Measurements from ENCODE around the gene LPP. TPM values are rescaled to one million over a fixed set of nuclear protein-coding genes. Genes with fewer than 3 reads are reported as not detected.

LPP gene
- total and polyA plus RNA-seq, 4 donors, result 11.1 to 219 (median 66.5) TPM

DNA sequence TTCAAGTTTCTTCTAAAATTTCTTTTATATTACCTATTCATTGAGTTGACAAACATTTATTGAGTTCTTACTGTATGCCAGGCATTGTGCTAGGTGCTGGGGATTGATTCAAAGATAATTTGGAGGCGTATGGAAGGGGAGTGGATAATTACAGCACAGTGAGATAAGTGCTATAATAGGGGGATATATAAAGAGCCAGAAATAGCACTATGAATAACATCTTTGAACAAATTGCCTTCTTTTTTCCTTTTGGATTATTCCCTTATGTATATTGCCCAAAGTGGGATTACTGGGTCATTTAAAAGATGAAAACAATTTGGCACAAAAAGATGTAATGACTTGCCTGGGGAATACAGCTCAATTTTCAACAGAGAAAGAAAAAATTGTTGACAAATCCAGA lies 64.6 kb downstream of the LPP start:
- no peak for DNase-seq
- Histone ChIP-seq H3K27me3 (ENCODE audit: control insufficient read depth in 3 of 3, insufficient read depth in 3 of 3, low read length in 2 of 3) (no peaks in the 10 kb centered on the region), H3K4me1 (ENCODE audit: control insufficient read depth in 5 of 5, insufficient read depth in 5 of 5, low read length in 5 of 5) (peaks cover 0 to 40% (median 10%) of the 10 kb centered on the region in 5 donors), H3K9me3 (ENCODE audit: control insufficient read depth in 4 of 4, insufficient read depth in 3 of 4, low read length in 3 of 4) (no peaks in the 10 kb centered on the region), H3K9ac (ENCODE audit: insufficient read depth in 1 of 2, low read length in 2 of 2) (no peak overlapping the region), H3K4me3 (no peak overlapping the region), H3K27ac (ENCODE audit: low read depth in 1 of 2, low read length in 1 of 2) (peak overlapping the region in 1 of 2 donors; percentile 97), H3K36me3 (ENCODE audit: control insufficient read depth in 4 of 4, insufficient read depth in 4 of 4, low read length in 4 of 4) (no peaks in the 10 kb centered on the region)
- TF ChIP-seq, protein P1, sequence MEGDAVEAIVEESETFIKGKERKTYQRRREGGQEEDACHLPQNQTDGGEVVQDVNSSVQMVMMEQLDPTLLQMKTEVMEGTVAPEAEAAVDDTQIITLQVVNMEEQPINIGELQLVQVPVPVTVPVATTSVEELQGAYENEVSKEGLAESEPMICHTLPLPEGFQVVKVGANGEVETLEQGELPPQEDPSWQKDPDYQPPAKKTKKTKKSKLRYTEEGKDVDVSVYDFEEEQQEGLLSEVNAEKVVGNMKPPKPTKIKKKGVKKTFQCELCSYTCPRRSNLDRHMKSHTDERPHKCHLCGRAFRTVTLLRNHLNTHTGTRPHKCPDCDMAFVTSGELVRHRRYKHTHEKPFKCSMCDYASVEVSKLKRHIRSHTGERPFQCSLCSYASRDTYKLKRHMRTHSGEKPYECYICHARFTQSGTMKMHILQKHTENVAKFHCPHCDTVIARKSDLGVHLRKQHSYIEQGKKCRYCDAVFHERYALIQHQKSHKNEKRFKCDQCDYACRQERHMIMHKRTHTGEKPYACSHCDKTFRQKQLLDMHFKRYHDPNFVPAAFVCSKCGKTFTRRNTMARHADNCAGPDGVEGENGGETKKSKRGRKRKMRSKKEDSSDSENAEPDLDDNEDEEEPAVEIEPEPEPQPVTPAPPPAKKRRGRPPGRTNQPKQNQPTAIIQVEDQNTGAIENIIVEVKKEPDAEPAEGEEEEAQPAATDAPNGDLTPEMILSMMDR (IDR thresholded peaks at IDR 0.05; ENCODE audit: control extremely low read depth, extremely low read depth), result no peak
- WGBS, 2 donors, result 88 to 94% methylated on average over 1 of the region's 1 CpG
- ATAC-seq (ENCODE audit: insufficient read depth, low FRiP score), result no peak

DNA sequence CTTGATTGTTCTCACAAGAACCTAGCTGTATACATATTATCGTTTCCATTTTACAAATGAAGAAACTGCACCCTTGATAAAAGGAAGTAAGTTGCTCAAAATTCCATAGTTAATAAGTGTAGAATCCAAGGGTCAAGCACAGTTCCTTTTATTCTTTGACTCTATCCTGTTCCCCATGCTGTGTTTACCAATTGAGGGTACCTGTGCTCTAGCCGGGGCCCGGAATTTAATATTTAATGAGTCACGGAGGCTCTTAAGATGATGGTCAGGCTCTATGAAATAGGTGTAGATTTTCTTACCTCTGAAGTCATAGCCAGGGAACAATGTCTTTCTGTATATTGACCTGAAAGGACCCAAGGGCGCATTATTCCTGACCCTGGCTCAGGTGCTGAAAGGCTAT lies 65.2 kb downstream of the LPP start:
- Histone ChIP-seq H3K4me3 (no peak overlapping the region), H3K9ac (ENCODE audit: insufficient read depth in 1 of 2, low read length in 2 of 2) (no peak overlapping the region), H3K36me3 (ENCODE audit: control insufficient read depth in 4 of 4, insufficient read depth in 4 of 4, low read length in 4 of 4) (no peaks in the 10 kb centered on the region), H3K4me1 (ENCODE audit: control insufficient read depth in 5 of 5, insufficient read depth in 5 of 5, low read length in 5 of 5) (peaks cover 0 to 44% (median 10%) of the 10 kb centered on the region in 5 donors), H3K27ac (ENCODE audit: low read depth in 1 of 2, low read length in 1 of 2) (peak overlapping the region; percentile 28 to 97), H3K27me3 (ENCODE audit: control insufficient read depth in 3 of 3, insufficient read depth in 3 of 3, low read length in 2 of 3) (no peaks in the 10 kb centered on the region), H3K9me3 (ENCODE audit: control insufficient read depth in 4 of 4, insufficient read depth in 3 of 4, low read length in 3 of 4) (no peaks in the 10 kb centered on the region)
- WGBS, 2 donors, result 72 to 90% methylated on average over 5 of the region's 5 CpGs
- DNase-seq (peak; percentile 34 to 42 (median 40)), ATAC-seq (ENCODE audit: insufficient read depth, low FRiP score) (peak; percentile 42)
- TF ChIP-seq, protein P1 (IDR thresholded peaks at IDR 0.05; ENCODE audit: control extremely low read depth, extremely low read depth), result no peak

DNA sequence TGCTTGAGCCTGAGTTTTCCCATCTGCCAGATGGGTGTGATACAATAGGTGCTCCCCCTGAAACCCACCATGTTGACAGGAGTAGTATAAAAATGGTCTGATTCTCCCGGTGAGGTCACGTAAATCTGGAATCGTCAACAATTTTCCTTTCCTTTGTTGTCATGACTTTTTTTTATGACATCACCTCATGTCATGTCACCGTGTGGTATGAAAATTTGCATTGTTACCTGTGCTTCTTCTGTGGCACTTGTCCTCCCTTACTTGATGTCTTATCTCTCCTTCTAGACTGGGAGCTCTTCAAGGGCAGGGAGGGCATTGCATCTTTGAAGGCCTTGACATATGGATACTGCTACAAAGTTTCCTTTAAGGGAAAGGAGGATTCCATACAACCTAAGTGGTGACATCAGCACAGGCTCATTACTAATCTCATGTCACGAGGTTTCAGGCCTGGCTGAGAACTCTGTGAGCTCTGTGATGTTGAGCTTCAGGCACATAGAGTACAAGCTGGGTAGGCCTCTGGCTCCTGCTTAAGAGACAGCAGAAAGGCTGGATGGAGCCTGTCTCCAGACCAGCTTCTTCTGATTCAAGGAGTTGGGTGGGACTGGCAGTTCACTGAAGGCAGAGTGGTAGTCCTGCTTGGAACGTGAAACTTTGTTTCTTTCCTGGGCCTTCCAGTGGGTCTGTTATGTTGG lies 66.3 kb downstream of the LPP start:
- no peaks in the 10 kb centered on the region for H3K27me3 ChIP-seq (ENCODE audit: control insufficient read depth in 3 of 3, insufficient read depth in 3 of 3, low read length in 2 of 3)
- no peaks in the 10 kb centered on the region for H3K36me3 ChIP-seq (ENCODE audit: control insufficient read depth in 4 of 4, insufficient read depth in 4 of 4, low read length in 4 of 4)
- H3K4me3 ChIP-seq, result no peak overlapping the region
- WGBS, 2 donors, result 95 to 98% methylated on average over 6 of the region's 6 CpGs
- H3K9me3 ChIP-seq (ENCODE audit: control insufficient read depth in 4 of 4, insufficient read depth in 3 of 4, low read length in 3 of 4), result no peaks in the 10 kb centered on the region
- DNase-seq (no peak), ATAC-seq (ENCODE audit: insufficient read depth, low FRiP score) (no peak)
- H3K27ac ChIP-seq (ENCODE audit: low read depth in 1 of 2, low read length in 1 of 2), result peak overlapping the region; percentile 72 to 97
- TF ChIP-seq, protein P1 (IDR thresholded peaks at IDR 0.05; ENCODE audit: control extremely low read depth, extremely low read depth), result no peak
- H3K4me1 ChIP-seq (ENCODE audit: control insufficient read depth in 5 of 5, insufficient read depth in 5 of 5, low read length in 5 of 5), result peaks cover 0 to 42% (median 10%) of the 10 kb centered on the region in 5 donors
- H3K9ac ChIP-seq (ENCODE audit: insufficient read depth in 1 of 2, low read length in 2 of 2), result no peak overlapping the region
